Endothelial cell of umbilical vein (primary cell): Measurements from ENCODE around the gene TENM4. TPM values are rescaled to one million over a fixed set of nuclear protein-coding genes. Genes with fewer than 3 reads are reported as not detected.

ENCODE experiments used
- BruUV-seq: library from RNA; stranded (reverse); fragments of 400-500 nt; replicated peaks from 2 replicates; lab custom pipeline; 2021; lab: Mats Ljungman, UMichigan
- CTCF ChIA-PET: fragments of 300-600, 350-600 bp; sonication (Branson Sonifier 250); formaldehyde crosslinking; loops from one replicate; lab custom pipeline; 2021; ENCODE audit warnings: antibody characterized with exemption, inconsistent platforms; lab: Charles Lee
- POLR2A ChIA-PET: fragments of 300-600, 350-600 bp; sonication (Branson Sonifier 250); formaldehyde crosslinking; loops from one replicate; lab custom pipeline; 2021; ENCODE audit warnings: antibody characterized with exemption, inconsistent platforms; lab: Charles Lee
- DNase-seq: peaks from one replicate; pipeline ENCODE4 v3.0.0-alpha.2; 2011; ENCODE audit warnings: low read depth, low spot score
- FAIRE-seq: peaks from 2 replicates; lab custom pipeline; 2011; peaks lifted over from hg19 to GRCh38; lab: Jason Lieb, UNC
- H2AFZ ChIP-seq: 2 replicates; pipeline ENCODE4 v1.6.0; 2012; ENCODE audit warnings: low read depth, low read length, control low read depth, inconsistent platforms
- H3K27ac ChIP-seq: 2 replicates; pipeline ENCODE4 v1.5.1; 2011; ENCODE audit warnings: low read depth, mild to moderate bottlenecking, control low read depth, low read length, moderate library complexity; ENCODE audit not compliant: insufficient read depth
- H3K27me3 ChIP-seq, 2 experiments: 2 replicates each; pipeline versions ENCODE4 v1.6.0 to v1.6.1; 2011; ENCODE audit warnings: low read length in 2 of 2, mixed read lengths in 1 of 2; ENCODE audit not compliant: control insufficient read depth in 2 of 2, insufficient read depth in 2 of 2
- H3K36me3 ChIP-seq, 2 experiments: 2 replicates in 1 of 2; 3 replicates in 1 of 2; pipeline ENCODE4 v1.5.1; 2011; ENCODE audit warnings: low read length in 2 of 2, mild to moderate bottlenecking in 1 of 2, moderate library complexity in 1 of 2; ENCODE audit not compliant: control insufficient read depth in 2 of 2, insufficient read depth in 2 of 2; ENCODE audit errors: extremely low read depth in 1 of 2
- H3K4me1 ChIP-seq: 3 replicates; pipeline ENCODE4 v1.5.1; 2011; ENCODE audit warnings: mild to moderate bottlenecking, low read length; ENCODE audit not compliant: control insufficient read depth, insufficient read depth; ENCODE audit errors: extremely low read depth
- H3K4me2 ChIP-seq: 2 replicates; pipeline ENCODE4 v1.6.1; 2011; ENCODE audit warnings: low read length, control low read depth, mixed read lengths; ENCODE audit not compliant: insufficient read depth
- H3K4me3 ChIP-seq, 3 experiments: fragments of 200-600 bp in 1 of 3; sonication (generic), shearing (Covaris generic) in 1 of 3; replicated peaks in 1 of 3; 2 replicates each; pipeline ENCODE4 v1.5.1; 2011 to 2016; ENCODE audit warnings: control low read depth in 3 of 3, low read length in 3 of 3, mild to moderate bottlenecking in 2 of 3, inconsistent platforms in 1 of 3, low read depth in 1 of 3, moderate library complexity in 1 of 3; ENCODE audit not compliant: insufficient read depth in 1 of 3
- H3K79me2 ChIP-seq: 2 replicates; pipeline ENCODE4 v1.6.0; 2012; ENCODE audit warnings: low read length, inconsistent platforms; ENCODE audit not compliant: control insufficient read depth, insufficient read depth
- H3K9ac ChIP-seq: replicated peaks from 2 replicates; pipeline ENCODE3; 2011; ENCODE audit warnings: low read length, control low read depth; ENCODE audit not compliant: insufficient read depth; ENCODE audit errors: extremely low read depth
- H3K9me1 ChIP-seq: replicated peaks from 3 replicates; pipeline ENCODE4 v1.6.0; 2011; ENCODE audit warnings: mild to moderate bottlenecking, low read length; ENCODE audit not compliant: control insufficient read depth, insufficient read depth; ENCODE audit errors: extremely low read depth
- H3K9me3 ChIP-seq: replicated peaks from 2 replicates; pipeline ENCODE4 v1.5.1; 2012; ENCODE audit warnings: low read length, inconsistent platforms; ENCODE audit not compliant: control insufficient read depth, insufficient read depth
- H4K20me1 ChIP-seq: replicated peaks from 2 replicates; pipeline ENCODE3; 2011; ENCODE audit warnings: mild to moderate bottlenecking, low read length; ENCODE audit not compliant: control insufficient read depth, insufficient read depth; ENCODE audit errors: extremely low read depth
- EZH2 ChIP-seq: IDR thresholded peaks from 2 replicates; pipeline ENCODE4 v1.6.1; 2012; ENCODE audit warnings: borderline replicate concordance, low read depth, mild to moderate bottlenecking, moderate library complexity, low read length, inconsistent platforms; ENCODE audit not compliant: severe bottlenecking
- FOS ChIP-seq: IDR thresholded peaks from 2 replicates; pipeline ENCODE4 v1.6.1; 2011; ENCODE audit warnings: mild to moderate bottlenecking, low read length, moderate library complexity, borderline replicate concordance; ENCODE audit not compliant: insufficient read depth
- GATA2 ChIP-seq: IDR thresholded peaks from 2 replicates; pipeline ENCODE4 v1.7.0; 2011; ENCODE audit warnings: low read depth, mild to moderate bottlenecking, moderate library complexity, mixed read lengths, low read length; ENCODE audit not compliant: insufficient read length, insufficient read depth
- JUN ChIP-seq: IDR thresholded peaks from 2 replicates; pipeline ENCODE4 v1.6.1; 2011; ENCODE audit warnings: borderline replicate concordance, low read depth; ENCODE audit not compliant: insufficient read length, insufficient read depth
- MYC ChIP-seq: IDR thresholded peaks from one replicate; pipeline ENCODE4 v1.6.1; 2011; ENCODE audit warnings: mild to moderate bottlenecking, low read depth, low read length
- POLR2A ChIP-seq: IDR thresholded peaks from 2 replicates; pipeline ENCODE4 v1.6.1; 2012; ENCODE audit warnings: low read depth, mild to moderate bottlenecking, control low read depth, low read length
- POLR2AphosphoS5 ChIP-seq: IDR thresholded peaks from 2 replicates; pipeline ENCODE4 v1.6.1; 2012; ENCODE audit warnings: low read depth, mild to moderate bottlenecking, control low read depth, low read length, moderate library complexity; ENCODE audit not compliant: insufficient read depth
- dilution Hi-C: fragments of 300-500 bp; cut with MboI; formaldehyde crosslinking; loops from one replicate; pipeline ENCODE4 v1.15.0; 2019; ENCODE audit warnings: low sequenced_read_pairs; ENCODE audit not compliant: extremely low pct_ligation_motif_present
- intact Hi-C: fragments of 100-400 bp; cut with micrococcal nuclease; formaldehyde crosslinking; loops from one replicate; pipeline ENCODE4 v1.10.0; 2022
- polyA plus RNA-seq, 4 experiments: library from polyadenylated mRNA; depleted of rRNA in 3 of 4; stranded (reverse) in 3 of 4; unstranded in 1 of 4; fragments of >200 nt; gene quantifications; 2 replicates each; pipeline versions ENCODE4 v1.2.1 to v1.2.3, GENCODE V29; 2011 to 2012; ENCODE audit warnings: missing spikeins in 1 of 4
- total RNA-seq: library from RNA; stranded (reverse); gene quantifications from 2 replicates; pipeline ENCODE4 v1.2.3, GENCODE V29; 2021
- TF ChIP-seq, protein P1 (sequence below): IDR thresholded peaks from 2 replicates; pipeline ENCODE4 v1.6.1; 2011; ENCODE audit not compliant: insufficient read depth, insufficient read length
- TF ChIP-seq, protein P2 (sequence below), 2 donors: IDR thresholded peaks; 1 replicate in 1 of 2; 2 replicates in 1 of 2; pipeline ENCODE4 v1.5.1; 2011; ENCODE audit warnings: low read length in 2 of 2, mild to moderate bottlenecking in 2 of 2, moderate library complexity in 2 of 2, control low read depth in 1 of 2, inconsistent platforms in 1 of 2, low read depth in 1 of 2; ENCODE audit not compliant: insufficient read depth in 1 of 2; ENCODE audit errors: extremely low read depth in 1 of 2

TENM4 gene
- total and polyA plus RNA-seq, 2 donors (not counting 3 experiments of a cell fraction or from before 2014, with no cell fraction given), result 0.06 to 0.27 TPM

DNA sequence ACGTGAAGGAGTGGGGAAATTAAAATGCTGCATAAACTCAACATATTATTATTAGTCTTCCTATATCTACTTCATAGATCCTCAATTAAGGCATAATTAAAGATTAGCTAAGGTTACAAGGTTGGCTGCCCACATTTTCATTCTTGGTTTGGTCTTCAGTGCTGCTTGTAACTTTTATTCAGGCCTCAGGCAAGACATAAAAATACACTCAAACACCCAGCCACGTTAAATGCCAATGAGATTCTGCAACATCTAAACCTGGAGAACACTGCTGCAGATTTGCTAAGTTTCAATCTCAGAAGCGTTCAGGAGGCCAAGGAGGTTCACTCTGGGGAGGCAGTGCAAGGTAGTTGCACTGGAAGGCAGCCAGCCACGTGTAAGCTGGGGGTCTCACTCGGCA, 507.5 kb downstream of the TENM4 start:
- dilution Hi-C loops, result no loop called here
- POLR2A ChIA-PET, result no interaction called here

DNA sequence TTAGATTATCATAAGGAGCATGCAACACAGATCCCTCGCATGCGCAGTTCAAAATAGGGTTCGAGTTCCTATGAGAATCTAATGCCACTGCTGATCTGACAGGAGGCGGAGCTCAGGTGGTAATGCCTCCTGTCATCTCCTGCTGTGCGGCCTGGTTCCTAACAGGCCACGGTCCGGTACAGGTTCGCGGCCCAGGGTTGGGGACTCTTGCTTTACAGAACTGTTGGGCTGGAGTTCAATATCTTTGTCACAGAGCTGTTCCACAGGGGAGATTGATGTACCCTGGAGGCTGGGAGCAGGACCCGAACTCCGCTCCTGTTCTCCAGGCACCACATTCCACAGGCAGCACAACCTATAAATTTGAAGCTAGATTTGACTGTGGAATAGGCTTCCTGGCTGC, 508.1 kb downstream of the TENM4 start:
- no peaks in the 10 kb centered on the region for H3K4me1 ChIP-seq
- H4K20me1 ChIP-seq, result no peaks in the 10 kb centered on the region
- TF ChIP-seq GATA2 (no peak), POLR2A (no peak), POLR2AphosphoS5 (no peak), EZH2 (no peak), FOS (no peak), JUN (no peak), MYC (no peak)
- TF ChIP-seq, protein P1, sequence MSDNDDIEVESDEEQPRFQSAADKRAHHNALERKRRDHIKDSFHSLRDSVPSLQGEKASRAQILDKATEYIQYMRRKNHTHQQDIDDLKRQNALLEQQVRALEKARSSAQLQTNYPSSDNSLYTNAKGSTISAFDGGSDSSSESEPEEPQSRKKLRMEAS, result no peak
- TF ChIP-seq, protein P2, sequence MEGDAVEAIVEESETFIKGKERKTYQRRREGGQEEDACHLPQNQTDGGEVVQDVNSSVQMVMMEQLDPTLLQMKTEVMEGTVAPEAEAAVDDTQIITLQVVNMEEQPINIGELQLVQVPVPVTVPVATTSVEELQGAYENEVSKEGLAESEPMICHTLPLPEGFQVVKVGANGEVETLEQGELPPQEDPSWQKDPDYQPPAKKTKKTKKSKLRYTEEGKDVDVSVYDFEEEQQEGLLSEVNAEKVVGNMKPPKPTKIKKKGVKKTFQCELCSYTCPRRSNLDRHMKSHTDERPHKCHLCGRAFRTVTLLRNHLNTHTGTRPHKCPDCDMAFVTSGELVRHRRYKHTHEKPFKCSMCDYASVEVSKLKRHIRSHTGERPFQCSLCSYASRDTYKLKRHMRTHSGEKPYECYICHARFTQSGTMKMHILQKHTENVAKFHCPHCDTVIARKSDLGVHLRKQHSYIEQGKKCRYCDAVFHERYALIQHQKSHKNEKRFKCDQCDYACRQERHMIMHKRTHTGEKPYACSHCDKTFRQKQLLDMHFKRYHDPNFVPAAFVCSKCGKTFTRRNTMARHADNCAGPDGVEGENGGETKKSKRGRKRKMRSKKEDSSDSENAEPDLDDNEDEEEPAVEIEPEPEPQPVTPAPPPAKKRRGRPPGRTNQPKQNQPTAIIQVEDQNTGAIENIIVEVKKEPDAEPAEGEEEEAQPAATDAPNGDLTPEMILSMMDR (IDR thresholded peaks at IDR 0.05; ENCODE audit: extremely low read depth in 1 of 2, insufficient read depth in 1 of 2, low read depth in 1 of 2, low read length in 2 of 2), result no peak
- FAIRE-seq, result no peak
- ChIA-PET POLR2A (no interaction called here), CTCF (no interaction called here)
- no TSS peak for BruUV-seq
- peaks cover 0 to 1% of the 10 kb centered on the region in 2 experiments for H3K27me3 ChIP-seq
- intact Hi-C loops (no loop called here), dilution Hi-C loops (no loop called here)
- no peak overlapping the region for H3K9ac ChIP-seq
- no peaks in the 10 kb centered on the region for H3K36me3 ChIP-seq
- no peaks in the 10 kb centered on the region for H3K9me3 ChIP-seq
- no peaks in the 10 kb centered on the region for H3K9me1 ChIP-seq
- H3K79me2 ChIP-seq, result no peaks in the 10 kb centered on the region
- no peak for DNase-seq
- H3K4me3 ChIP-seq, result no peak overlapping the region
- H3K27ac ChIP-seq, result no peak overlapping the region
- H3K4me2 ChIP-seq, result no peak overlapping the region
- H2AFZ ChIP-seq, result no peak overlapping the region

More for the DNA sequence above, 507.5 kb downstream of the TENM4 start:
- H2AFZ ChIP-seq, result no peak overlapping the region
- no peaks in the 10 kb centered on the region for H3K79me2 ChIP-seq
- no peaks in the 10 kb centered on the region for H3K36me3 ChIP-seq
- no peak overlapping the region for H3K27ac ChIP-seq
- DNase-seq (no peak), FAIRE-seq (no peak)
- BruUV-seq, result no TSS peak
- no peaks in the 10 kb centered on the region for H3K4me1 ChIP-seq
- H3K4me3 ChIP-seq, result no peak overlapping the region
- TF ChIP-seq FOS (no peak), GATA2 (no peak), POLR2A (no peak)
- TF ChIP-seq, protein P2 (IDR thresholded peaks at IDR 0.05; ENCODE audit: extremely low read depth in 1 of 2, insufficient read depth in 1 of 2, low read depth in 1 of 2, low read length in 2 of 2), result no peak
- CTCF ChIA-PET, result no interaction called here
- intact Hi-C loops, result no loop called here
- no peak overlapping the region for H3K9ac ChIP-seq
- H3K4me2 ChIP-seq, result no peak overlapping the region
- no peaks in the 10 kb centered on the region for H4K20me1 ChIP-seq
- H3K9me1 ChIP-seq, result no peaks in the 10 kb centered on the region
- H3K27me3 ChIP-seq, result peaks cover 0 to 1% of the 10 kb centered on the region in 2 experiments
- no peaks in the 10 kb centered on the region for H3K9me3 ChIP-seq
